Measurements from ENCODE around the gene PRPF8. TPM values are rescaled to one million over a fixed set of nuclear protein-coding genes. Genes with fewer than 3 reads are reported as not detected.

The PRPF8 gene
- polyA plus RNA-seq, 3 donors: 303 to 353 (median 312) TPM

GRCh38 chr17:1638171-1638590 lies 46.5 kb downstream of the PRPF8 start:
- no peak for DNase-seq (ENCODE audit: extremely low read depth in 1 of 11, low read depth in 9 of 11, low spot score in 4 of 11)

GRCh38 chr17:1636732-1637285 lies 47.9 kb downstream of the PRPF8 start:
- no peak for DNase-seq (ENCODE audit: extremely low read depth in 1 of 11, low read depth in 9 of 11, low spot score in 4 of 11)

DNA sequence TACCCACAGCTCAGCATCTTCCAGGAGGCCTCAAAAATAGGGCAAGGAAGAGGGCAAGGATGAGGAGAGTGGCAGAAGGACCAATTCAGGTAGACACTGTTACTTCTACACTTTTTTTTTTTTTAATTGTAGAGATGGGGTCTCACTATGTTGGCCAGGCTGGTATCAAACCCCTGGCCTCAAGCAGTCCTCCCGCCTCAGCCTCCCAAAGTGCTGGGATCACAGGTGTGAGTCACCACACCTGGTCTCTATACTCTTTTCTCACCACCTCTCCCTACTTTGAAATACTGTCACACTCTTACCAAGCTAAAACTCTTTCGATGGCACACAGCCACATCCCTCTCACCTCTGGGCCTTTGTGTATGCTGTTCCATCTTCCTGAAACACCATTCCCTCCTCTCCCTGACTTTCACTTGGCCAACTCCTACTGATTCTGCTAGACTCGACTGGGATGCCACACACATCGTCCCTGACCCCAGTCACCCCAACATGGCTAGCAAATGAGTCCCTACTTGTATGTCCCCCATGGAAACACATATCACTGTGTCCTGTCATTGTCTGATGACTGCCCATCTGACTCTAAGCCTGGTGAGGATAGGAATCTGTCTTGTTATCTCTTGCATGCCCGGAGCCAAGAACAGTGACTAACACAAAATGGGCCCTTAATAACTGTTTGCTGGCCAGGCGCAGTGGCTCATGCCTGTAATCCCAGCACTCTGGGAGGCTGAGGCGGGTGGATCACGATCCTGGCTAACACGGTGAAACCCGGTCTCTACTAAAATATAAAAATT lies 48.8 kb downstream of the PRPF8 start:
- DNase-seq (ENCODE audit: extremely low read depth in 1 of 11, low read depth in 9 of 11, low spot score in 4 of 11): no peak

DNA sequence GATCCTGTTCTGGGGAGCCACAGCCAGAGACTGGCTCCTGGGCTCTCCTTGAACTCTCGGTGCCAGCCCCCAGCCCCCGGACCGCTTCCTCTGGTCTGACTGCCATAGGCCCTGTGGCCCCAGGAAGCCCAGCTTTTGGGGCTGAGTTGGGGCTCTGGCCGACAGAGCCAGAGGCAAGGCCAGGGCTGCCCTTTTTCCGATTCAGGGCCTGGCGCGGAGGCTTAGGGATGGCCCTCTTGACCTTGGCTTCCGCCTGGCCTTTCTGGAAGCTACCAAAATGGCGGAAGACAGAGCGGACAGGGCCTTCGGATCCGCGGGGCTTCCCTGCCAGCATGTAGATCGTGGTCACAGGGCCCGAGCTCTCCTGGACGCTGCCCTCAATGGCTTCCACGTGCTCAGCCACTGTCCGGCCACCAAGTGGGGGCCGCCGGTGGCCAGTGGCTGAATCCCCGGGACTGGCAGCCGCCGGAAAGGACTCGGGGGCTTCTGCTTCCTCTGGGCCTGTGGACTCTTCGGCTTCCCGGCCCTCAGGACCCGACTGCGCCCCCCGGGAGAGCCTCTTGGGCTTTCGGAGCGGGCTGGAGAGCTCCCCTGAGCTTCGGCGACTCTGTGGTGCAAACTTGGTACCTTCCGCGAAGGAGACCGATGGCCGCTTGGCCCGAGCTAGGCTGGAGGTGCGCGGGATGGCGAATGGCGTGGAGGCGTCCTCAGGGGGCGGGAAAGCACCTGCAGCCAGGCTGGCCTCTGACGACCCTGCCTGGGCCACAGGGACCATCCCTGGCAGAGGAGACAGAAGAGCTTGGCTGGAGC lies 49.6 kb downstream of the PRPF8 start:
- no peak for DNase-seq (ENCODE audit: extremely low read depth in 1 of 11, low read depth in 9 of 11, low spot score in 4 of 11)

DNA sequence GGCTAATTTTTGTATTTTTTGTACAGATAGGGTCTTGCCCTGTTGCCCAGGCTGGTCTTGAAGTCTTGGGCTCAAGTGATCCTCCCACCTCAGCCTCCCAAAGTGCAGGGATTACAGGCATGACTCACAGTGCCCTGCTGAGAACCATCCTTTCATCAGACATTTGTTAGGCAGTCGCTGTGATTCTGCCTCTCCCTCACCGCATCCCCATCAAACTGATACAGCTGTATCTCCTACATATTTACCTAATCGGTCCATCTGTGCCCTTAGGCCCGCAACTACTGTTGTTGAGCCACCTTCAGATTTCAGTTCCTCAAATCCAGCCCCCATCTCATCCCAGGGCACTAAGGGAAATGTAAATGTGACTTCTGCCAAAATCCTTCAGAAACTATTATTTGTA lies 54.0 kb downstream of the PRPF8 start:
- DNase-seq (ENCODE audit: extremely low read depth in 1 of 11, low read depth in 9 of 11, low spot score in 4 of 11): no peak

- no peak for DNase-seq (ENCODE audit: extremely low read depth in 1 of 11, low read depth in 9 of 11, low spot score in 4 of 11)
Measured at GRCh38 chr17:1629504-1630310, 55.0 kb downstream of the PRPF8 start.

DNA sequence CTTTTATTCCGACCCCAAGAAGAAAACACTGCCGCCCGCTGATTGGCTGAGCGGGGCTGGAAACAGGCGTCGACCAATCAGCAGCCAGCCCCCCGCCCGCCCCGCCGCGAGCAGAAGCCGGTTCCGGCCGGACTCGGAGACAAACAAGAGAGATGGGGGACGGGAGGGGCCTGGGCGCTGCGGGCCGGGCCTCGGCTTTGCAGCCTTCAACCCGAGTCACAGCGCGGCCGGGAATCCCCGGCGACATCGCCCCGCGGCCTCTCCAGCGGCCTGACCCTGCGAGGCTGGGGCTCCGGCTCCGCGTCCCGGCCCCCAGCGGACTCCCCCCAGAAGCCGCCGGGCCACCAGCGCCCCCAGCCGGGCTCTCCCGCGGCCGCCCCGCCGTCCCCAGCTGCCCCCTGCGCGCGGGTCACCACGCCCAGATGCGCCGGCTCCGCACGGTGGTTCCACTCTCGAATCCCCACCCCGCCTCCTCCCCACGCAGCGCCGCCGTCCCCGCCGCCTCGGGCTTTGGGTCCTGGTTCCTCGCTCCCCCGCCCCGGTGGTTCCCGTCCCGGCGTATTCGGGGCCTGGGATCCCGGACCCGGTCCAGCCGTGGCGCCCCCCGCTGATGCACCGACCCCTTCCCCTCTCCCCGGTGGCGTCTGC lies 55.7 kb downstream of the PRPF8 start:
- peak; percentile 76 to 95 (median 91) for DNase-seq (ENCODE audit: extremely low read depth in 1 of 11, low read depth in 9 of 11, low spot score in 4 of 11)

- DNase-seq (ENCODE audit: extremely low read depth in 1 of 11, low read depth in 9 of 11, low spot score in 4 of 11): peak in 10 of 11 donors; percentile 68 to 87 (median 85)
Measured at GRCh38 chr17:1627982-1628855, 56.4 kb downstream of the PRPF8 start, which contains the start of gene SLC43A2. Gene SLC43A2, minus strand, starts transcription at chr17:1628834. Its CDS starts 960 bp downstream, at chr17:1627874.

- DNase-seq (ENCODE audit: extremely low read depth in 1 of 11, low read depth in 9 of 11, low spot score in 4 of 11): no peak
Measured at GRCh38 chr17:1627182-1627981, 57.3 kb downstream of the PRPF8 start.

- no peak for DNase-seq (ENCODE audit: extremely low read depth in 1 of 11, low read depth in 9 of 11, low spot score in 4 of 11)
Measured at GRCh38 chr17:1626333-1626732, 58.3 kb downstream of the PRPF8 start.

DNA sequence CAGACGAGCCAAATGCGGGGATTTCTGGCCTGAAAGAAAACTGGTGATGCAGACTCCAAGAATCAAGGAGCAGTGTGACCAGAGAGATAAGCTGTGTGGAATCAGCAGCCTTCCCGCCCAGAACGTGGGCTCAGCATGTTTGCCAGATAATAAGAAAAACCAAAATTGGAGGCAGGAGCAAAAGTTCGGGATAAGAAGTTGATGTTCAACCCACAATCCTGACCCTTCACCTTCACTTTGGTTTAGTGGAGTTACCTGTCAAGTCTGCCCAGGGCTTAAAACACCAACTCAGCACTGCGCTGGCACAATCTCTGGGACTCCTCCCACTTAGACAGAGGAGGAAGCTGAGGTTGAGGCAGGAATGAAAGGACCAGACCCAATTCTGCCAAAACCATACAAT lies 59.1 kb downstream of the PRPF8 start:
- DNase-seq (ENCODE audit: extremely low read depth in 1 of 11, low read depth in 9 of 11, low spot score in 4 of 11): no peak

GRCh38 chr17:1625053-1625452 lies 59.6 kb downstream of the PRPF8 start:
- DNase-seq (ENCODE audit: extremely low read depth in 1 of 11, low read depth in 9 of 11, low spot score in 4 of 11): no peak

GRCh38 chr17:1624650-1625049 lies 60.0 kb downstream of the PRPF8 start:
- no peak for DNase-seq (ENCODE audit: extremely low read depth in 1 of 11, low read depth in 9 of 11, low spot score in 4 of 11)

DNA sequence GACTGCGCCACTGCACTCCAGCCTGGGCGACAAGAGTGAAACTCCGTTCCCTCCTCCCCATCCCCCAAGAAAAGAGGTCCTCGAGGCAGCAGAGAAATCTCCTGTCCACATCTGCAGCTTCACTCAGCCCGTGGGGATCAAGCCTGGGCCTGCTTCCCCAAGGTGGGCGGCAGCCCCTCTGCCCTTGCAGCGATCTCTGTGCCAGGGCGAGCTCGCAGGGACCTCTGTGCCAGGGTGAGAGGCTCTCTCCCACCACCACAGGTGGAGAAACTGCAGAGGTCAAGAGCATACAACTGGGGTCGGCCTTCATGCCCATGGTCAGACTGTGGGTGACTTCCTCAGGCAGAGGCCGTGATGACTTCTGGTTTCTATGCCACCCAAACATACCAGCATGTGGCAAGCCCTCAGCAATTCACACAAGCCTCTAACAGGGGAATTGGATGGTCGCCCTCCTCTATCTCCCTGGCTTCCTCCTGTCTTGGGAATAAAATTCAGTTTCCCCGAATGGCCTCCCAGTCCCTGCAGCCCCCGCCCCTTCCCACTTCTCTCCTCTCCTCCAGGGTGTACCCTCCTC lies 61.5 kb downstream of the PRPF8 start:
- no peak for DNase-seq (ENCODE audit: extremely low read depth in 1 of 11, low read depth in 9 of 11, low spot score in 4 of 11)

DNA sequence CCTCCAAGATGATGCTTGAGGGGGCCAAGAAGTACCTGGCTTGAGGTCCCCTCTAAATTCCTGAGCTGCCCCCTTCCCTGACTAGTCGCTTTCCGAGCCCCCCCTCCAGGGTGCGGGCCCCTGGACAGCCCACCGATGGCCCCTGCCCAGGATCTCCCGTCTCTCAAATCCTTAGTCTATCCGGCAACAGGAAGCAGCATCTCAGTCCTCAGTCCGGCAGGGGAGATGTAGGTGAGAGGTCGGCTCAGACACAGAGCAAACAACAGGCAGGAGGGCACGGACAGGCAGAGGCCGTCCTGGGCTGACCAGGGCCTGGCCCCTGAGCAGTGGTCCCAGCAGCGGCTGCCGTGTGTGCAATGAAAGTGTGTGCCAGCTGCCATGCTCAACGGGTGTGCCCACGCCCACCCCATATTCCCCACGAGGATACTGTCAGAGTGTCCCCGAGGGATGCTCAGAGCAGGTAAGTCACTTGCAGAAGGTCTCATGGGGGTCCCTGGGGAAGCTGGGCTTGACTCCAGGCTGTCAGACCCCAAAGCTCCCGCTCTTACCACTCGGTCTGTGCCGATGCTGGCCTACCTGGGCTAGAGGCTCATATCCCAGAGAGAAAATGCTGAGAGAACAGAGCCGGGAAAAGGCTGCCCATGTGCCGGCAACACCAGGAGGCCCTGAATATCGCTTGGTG lies 63.3 kb downstream of the PRPF8 start:
- no peak for DNase-seq (ENCODE audit: extremely low read depth in 1 of 11, low read depth in 9 of 11, low spot score in 4 of 11)

DNA sequence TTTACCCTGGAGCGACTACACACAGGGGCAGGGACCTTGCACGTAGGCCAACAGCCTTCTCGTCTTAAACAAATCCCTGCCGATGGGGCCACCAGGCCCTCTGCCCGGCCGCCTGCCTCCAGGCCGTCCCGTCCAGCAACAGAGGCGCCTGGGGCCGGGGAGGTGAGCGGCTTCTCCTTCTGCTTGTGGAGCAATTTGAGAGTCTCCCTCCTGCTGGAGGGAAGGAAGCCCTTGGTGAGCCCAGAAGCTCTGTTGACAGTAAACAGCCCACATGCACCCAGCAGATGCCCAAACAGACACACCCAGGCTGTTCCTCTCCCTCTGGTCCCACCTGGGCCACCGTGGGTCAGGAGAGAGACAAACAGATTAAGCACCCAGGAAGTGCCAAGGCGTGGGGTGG lies 64.2 kb downstream of the PRPF8 start:
- DNase-seq (ENCODE audit: extremely low read depth in 1 of 11, low read depth in 9 of 11, low spot score in 4 of 11): no peak

Data from renal cortex interstitium (tissue), 11 donors.